GM18511 (cell line): Measurements from ENCODE around the gene PPM1L.
A peak's percentile ranks its signal among the peaks of the same experiment; 100 is the strongest.

Experiments
- ATAC-seq: cut with Tn5 transposase; IDR thresholded peaks from one replicate; pipeline ENCODE4 v1.9.1; 2021; ENCODE audit warnings: mild to moderate bottlenecking, moderate library complexity; ENCODE audit not compliant: unreplicated experiment

PPM1L gene

GRCh38 chr3:161025911-161026310, 269.9 kb downstream of the PPM1L start:
- ATAC-seq = no peak

- ATAC-seq = no peak
These were observed 270.8 kb downstream of the PPM1L start for GRCh38 chr3:161026612-161027510.

GRCh38 chr3:161028555-161029153, 272.6 kb downstream of the PPM1L start:
- no peak for ATAC-seq

- no peak for ATAC-seq
These were observed 275.1 kb downstream of the PPM1L start for GRCh38 chr3:161031134-161031533.

GRCh38 chr3:161034913-161035550, 279.0 kb downstream of the PPM1L start:
- peak; percentile 90 for ATAC-seq

- peak; percentile 53 for ATAC-seq
These were observed 279.7 kb downstream of the PPM1L start for GRCh38 chr3:161035711-161036110.

- ATAC-seq = no peak
These were observed 282.7 kb downstream of the PPM1L start for GRCh38 chr3:161038725-161039124.

GRCh38 chr3:161042023-161042501, 286.0 kb downstream of the PPM1L start:
- peak; percentile 58 for ATAC-seq

GRCh38 chr3:161043336-161044035, 287.5 kb downstream of the PPM1L start:
- peak; percentile 91 for ATAC-seq

- peak; percentile 42 for ATAC-seq
These were observed 293.7 kb downstream of the PPM1L start for GRCh38 chr3:161049683-161050248.

- peak; percentile 82 for ATAC-seq
These were observed 294.9 kb downstream of the PPM1L start for GRCh38 chr3:161050935-161051334.

GRCh38 chr3:161051856-161052255, 295.8 kb downstream of the PPM1L start:
- no peak for ATAC-seq

GRCh38 chr3:161054860-161055604, 299.0 kb downstream of the PPM1L start:
- no peak for ATAC-seq

- ATAC-seq = no peak
These were observed 308.4 kb downstream of the PPM1L start for GRCh38 chr3:161064413-161064812.

GRCh38 chr3:161066930-161067329, 310.9 kb downstream of the PPM1L start:
- ATAC-seq = no peak

GRCh38 chr3:161067335-161067734, 311.3 kb downstream of the PPM1L start:
- no peak for ATAC-seq

GRCh38 chr3:161069511-161070251, 313.6 kb downstream of the PPM1L start:
- ATAC-seq = peak; percentile 98

GRCh38 chr3:161070252-161070930, 314.4 kb downstream of the PPM1L start:
- no peak for ATAC-seq
